Muscle of leg (tissue), 11 donors: Measurements from ENCODE around the gene FAM81B. TPM values are rescaled to one million over a fixed set of nuclear protein-coding genes. Genes with fewer than 3 reads are reported as not detected.

ENCODE experiments used
- DNase-seq: peaks from one replicate; pipeline ENCODE4 v3.0.0; 2013
- H3K27ac ChIP-seq: one replicate; pipeline ENCODE4 v1.5.1; 2013; ENCODE audit warnings: mild to moderate bottlenecking, low read length, control low read depth
- H3K27me3 ChIP-seq: one replicate; pipeline ENCODE4 v1.6.1; 2013; ENCODE audit warnings: low read length; ENCODE audit not compliant: control insufficient read depth, insufficient read depth
- H3K36me3 ChIP-seq: one replicate; pipeline ENCODE4 v1.6.1; 2013; ENCODE audit warnings: low read length; ENCODE audit not compliant: control insufficient read depth, insufficient read depth
- H3K4me1 ChIP-seq: one replicate; pipeline ENCODE4 v1.6.1; 2013; ENCODE audit warnings: low read length; ENCODE audit not compliant: control insufficient read depth, insufficient read depth
- H3K4me3 ChIP-seq: one replicate; pipeline ENCODE4 v1.5.1; 2013; ENCODE audit warnings: low read length, control low read depth
- H3K9me3 ChIP-seq: replicated peaks from 2 replicates; pipeline ENCODE4 v1.6.1; 2013; ENCODE audit warnings: low read depth, low read length; ENCODE audit not compliant: control insufficient read depth
- WGBS: methylation state at CpG from one replicate; pipeline ENCODE4 v1.1.5; 2013; ENCODE audit warnings: missing lambda C conversion rate; ENCODE audit not compliant: insufficient coverage; 5-methylcytosine and 5-hydroxymethylcytosine counted together
- polyA plus RNA-seq, 8 donors: library from polyadenylated mRNA; unstranded; fragments of 120-200 nt; gene quantifications; one replicate each; pipeline versions ENCODE4 v1.2.1 to v1.2.3, GENCODE V29; 2013; ENCODE audit warnings: inconsistent platforms in 1 of 8, low replicate concordance in 1 of 8; ENCODE audit not compliant: insufficient read length in 8 of 8, insufficient read depth in 1 of 8
- total RNA-seq: library from RNA; stranded (reverse); fragments of 120-200 nt; gene quantifications from one replicate; pipeline ENCODE4 v1.2.4, GENCODE V29; 2013

FAM81B gene
- total and polyA plus RNA-seq, 9 donors: 2.2 to 14.5 (median 5.4) TPM

DNA sequence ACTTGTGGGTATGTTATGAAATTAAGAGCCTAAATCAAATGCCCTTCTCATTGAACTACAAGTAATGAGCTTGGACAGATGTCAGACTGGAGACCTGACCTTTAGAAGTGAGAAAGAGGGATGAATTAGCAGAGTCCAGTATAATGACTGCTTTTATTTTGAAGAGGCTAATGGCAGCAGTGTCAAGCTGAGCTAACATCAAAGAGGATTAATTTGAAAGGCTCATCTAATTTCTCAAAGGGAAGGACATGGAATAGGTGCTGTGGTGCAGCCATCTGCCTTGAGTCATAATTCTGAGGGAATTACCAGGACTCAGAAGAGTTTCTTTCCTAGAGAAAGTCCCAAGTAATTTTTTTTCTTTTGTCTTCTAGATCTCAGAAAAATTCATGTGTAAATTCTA is 57.6 kb downstream of the FAM81B start:
- H3K27ac ChIP-seq: no peak overlapping the region
- H3K4me1 ChIP-seq: peaks cover 8% of the 10 kb centered on the region
- H3K9me3 ChIP-seq: no peaks in the 10 kb centered on the region
- DNase-seq: no peak
- no peak overlapping the region for H3K4me3 ChIP-seq
- H3K27me3 ChIP-seq: no peaks in the 10 kb centered on the region
- no peaks in the 10 kb centered on the region for H3K36me3 ChIP-seq

DNA sequence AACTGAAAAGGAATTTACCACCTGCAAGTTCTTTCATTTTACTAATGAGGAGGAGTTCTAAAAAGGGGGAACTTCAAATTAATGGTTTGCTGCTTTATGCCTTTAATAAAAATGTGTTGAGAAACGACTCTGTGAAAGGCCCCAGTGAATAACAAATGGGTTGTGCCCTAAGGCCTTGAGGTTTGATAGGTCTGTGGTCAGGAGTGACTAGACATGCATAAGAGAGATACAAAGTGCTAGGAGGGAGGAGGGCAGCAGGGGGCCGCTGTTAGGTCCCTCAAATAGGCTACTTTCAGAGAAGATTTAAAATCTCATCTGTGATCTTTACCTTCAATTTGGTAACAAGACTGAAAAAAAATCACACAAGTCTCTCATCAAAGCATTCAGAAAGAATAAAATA is 58.3 kb downstream of the FAM81B start:
- Histone ChIP-seq H3K27ac (no peak overlapping the region), H3K4me1 (peaks cover 8% of the 10 kb centered on the region), H3K4me3 (no peak overlapping the region), H3K27me3 (no peaks in the 10 kb centered on the region), H3K36me3 (no peaks in the 10 kb centered on the region), H3K9me3 (no peaks in the 10 kb centered on the region)
- 50% methylated on average over 1 of the region's 2 CpGs for WGBS
- no peak for DNase-seq

DNA sequence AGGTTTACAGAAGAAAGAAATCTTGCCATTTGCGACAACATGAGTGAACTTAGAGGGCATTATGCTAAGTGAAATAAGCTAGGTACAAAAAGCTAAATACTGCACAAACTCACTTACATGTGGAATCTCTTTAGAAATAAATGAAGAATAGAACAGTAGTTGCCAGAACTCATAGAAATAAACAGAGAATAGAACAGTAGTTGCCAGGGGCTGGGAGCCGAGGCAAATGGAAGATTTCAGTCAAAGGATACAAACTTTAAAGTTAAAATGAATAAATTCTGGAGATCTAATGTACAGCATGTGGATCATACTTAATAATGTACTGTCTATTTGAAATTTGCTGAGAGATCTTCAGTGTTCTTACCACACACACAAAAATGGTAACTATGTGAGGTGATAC is 63.4 kb downstream of the FAM81B start:
- no CpG with 5 or more reads among the region's 2 CpGs for WGBS
- no peak overlapping the region for H3K27ac ChIP-seq
- no peaks in the 10 kb centered on the region for H3K4me1 ChIP-seq
- peak; percentile 63 for DNase-seq
- no peaks in the 10 kb centered on the region for H3K27me3 ChIP-seq
- H3K9me3 ChIP-seq: no peaks in the 10 kb centered on the region
- H3K4me3 ChIP-seq: no peak overlapping the region
- no peaks in the 10 kb centered on the region for H3K36me3 ChIP-seq

- Histone ChIP-seq H3K27ac (no peak overlapping the region), H3K4me1 (no peaks in the 10 kb centered on the region), H3K9me3 (no peaks in the 10 kb centered on the region), H3K27me3 (no peaks in the 10 kb centered on the region), H3K4me3 (no peak overlapping the region), H3K36me3 (peaks cover 9% of the 10 kb centered on the region)
- no CpG with 5 or more reads among the region's 2 CpGs for whole genome bisulfite sequencing
- no peak for DNase-seq
These were observed 69.5 kb downstream of the FAM81B start for GRCh38 chr5:95460665-95461064.

- Histone ChIP-seq H3K4me1 (peaks cover 5% of the 10 kb centered on the region), H3K27me3 (no peaks in the 10 kb centered on the region), H3K9me3 (no peaks in the 10 kb centered on the region), H3K4me3 (no peak overlapping the region), H3K36me3 (peaks cover 12% of the 10 kb centered on the region), H3K27ac (no peak overlapping the region)
- DNase-seq: peak; percentile 45
- no CpG with 5 or more reads among the region's 1 CpG for WGBS
These were observed 80.3 kb downstream of the FAM81B start for GRCh38 chr5:95471487-95471886.

DNA sequence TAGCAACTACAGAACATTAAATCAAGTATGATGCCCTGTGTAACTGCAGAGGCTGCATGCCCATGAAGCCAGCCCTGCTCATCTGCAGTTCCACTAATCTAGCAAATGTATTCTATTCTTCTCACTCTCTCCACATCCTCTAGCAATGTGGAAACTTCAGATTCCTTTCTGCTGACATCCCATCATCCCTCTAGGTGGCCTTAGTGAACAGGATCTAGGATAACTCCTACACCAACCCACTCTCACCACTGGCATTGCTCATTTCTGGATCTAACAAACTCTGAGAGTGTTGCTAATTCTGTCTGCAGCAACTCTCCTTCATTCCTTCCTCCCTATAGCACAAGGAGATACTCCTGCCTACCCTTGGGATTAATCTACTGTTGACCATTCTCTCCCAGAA is 80.8 kb downstream of the FAM81B start:
- Histone ChIP-seq H3K27me3 (no peaks in the 10 kb centered on the region), H3K9me3 (no peaks in the 10 kb centered on the region), H3K4me1 (peaks cover 5% of the 10 kb centered on the region), H3K4me3 (no peak overlapping the region), H3K27ac (no peak overlapping the region), H3K36me3 (peaks cover 12% of the 10 kb centered on the region)
- peak; percentile 13 for DNase-seq

GRCh38 chr5:95484421-95484820 is 93.3 kb downstream of the FAM81B start:
- Histone ChIP-seq H3K27me3 (no peaks in the 10 kb centered on the region), H3K9me3 (peaks cover 19% of the 10 kb centered on the region), H3K4me1 (no peaks in the 10 kb centered on the region), H3K4me3 (no peak overlapping the region), H3K36me3 (peaks cover 42% of the 10 kb centered on the region), H3K27ac (no peak overlapping the region)
- DNase-seq: no peak
- 97% methylated on average over 6 of the region's 7 CpGs for WGBS

DNA sequence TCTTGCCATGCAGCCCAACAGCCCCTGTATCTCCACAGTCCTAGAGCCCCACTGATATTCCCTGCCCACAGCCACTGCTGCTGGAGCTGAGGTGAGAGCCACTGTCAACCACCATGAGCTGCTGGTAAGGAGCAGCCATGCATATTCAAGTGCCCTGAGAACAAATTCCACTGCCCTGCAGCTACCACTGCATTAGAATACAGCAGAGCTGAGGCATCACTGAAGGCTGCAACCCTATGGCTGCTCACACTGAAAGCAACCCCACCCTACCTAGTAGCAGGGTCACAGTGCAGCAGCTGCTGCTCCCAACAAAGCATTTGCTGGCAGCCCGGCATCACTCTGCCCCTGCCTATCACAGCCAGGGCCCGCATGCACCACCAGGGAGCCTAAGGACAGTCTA is 95.0 kb downstream of the FAM81B start:
- Histone ChIP-seq H3K9me3 (peaks cover 22% of the 10 kb centered on the region), H3K36me3 (peaks cover 47% of the 10 kb centered on the region), H3K4me3 (no peak overlapping the region), H3K27ac (no peak overlapping the region), H3K27me3 (no peaks in the 10 kb centered on the region), H3K4me1 (no peaks in the 10 kb centered on the region)
- no peak for DNase-seq
- 100% methylated on average over 2 of the region's 2 CpGs for WGBS

GRCh38 chr5:95487880-95488279 is 96.7 kb downstream of the FAM81B start:
- no peaks in the 10 kb centered on the region for H3K27me3 ChIP-seq
- peaks cover 22% of the 10 kb centered on the region for H3K9me3 ChIP-seq
- no peak overlapping the region for H3K27ac ChIP-seq
- H3K36me3 ChIP-seq: peaks cover 44% of the 10 kb centered on the region
- H3K4me1 ChIP-seq: no peaks in the 10 kb centered on the region
- DNase-seq: no peak
- no peak overlapping the region for H3K4me3 ChIP-seq
